GM18517 (cell line): ENCODE results near the gene SUSD5.
A peak's percentile ranks its signal among the peaks of the same experiment; 100 is the strongest.
"Not testable (repeated sequence)": the region's sequence is repeated elsewhere in the genome, so short reads cannot be mapped to it uniquely, and the experiment has no call there.

Experiments
- ATAC-seq: cut with Tn5 transposase; IDR thresholded peaks from one replicate; pipeline ENCODE4 v1.9.1; 2021; ENCODE audit warnings: mild to moderate bottlenecking, moderate library complexity; ENCODE audit not compliant: unreplicated experiment

The SUSD5 gene

GRCh38 chr3:33117461-33117860 is 101.1 kb downstream of the SUSD5 start:
- ATAC-seq: no peak

- no peak for ATAC-seq
These were observed 103.4 kb downstream of the SUSD5 start for GRCh38 chr3:33115024-33115768.

- no peak for ATAC-seq
These were observed 104.0 kb downstream of the SUSD5 start for GRCh38 chr3:33114622-33115023.

GRCh38 chr3:33113772-33114621 is 104.6 kb downstream of the SUSD5 start, which contains the start of gene CRTAP:
CRTAP (plus strand) TSS chr3:33114014; CDS start chr3:33114078, 64 bp downstream.
- peak; percentile 68 for ATAC-seq

DNA sequence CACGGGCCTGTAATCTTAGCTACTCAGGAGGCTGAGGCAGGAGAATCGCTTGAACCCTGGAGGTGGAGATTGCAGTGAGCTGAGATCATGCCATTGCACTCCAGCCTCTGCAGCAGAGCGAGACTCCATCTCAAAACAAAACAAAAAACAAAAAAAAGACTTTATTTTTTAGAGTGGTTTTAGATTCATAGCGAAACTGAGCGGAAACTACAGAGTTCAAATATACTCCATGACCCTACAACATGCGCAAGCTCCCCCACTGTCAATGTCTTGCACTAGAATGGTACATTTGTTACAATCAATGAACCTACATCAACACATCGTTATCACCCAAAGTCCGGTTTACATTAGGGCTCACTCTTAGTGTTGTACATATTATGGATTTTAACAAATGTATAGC is 107.0 kb downstream of the SUSD5 start:
- ATAC-seq: peak; percentile 56

DNA sequence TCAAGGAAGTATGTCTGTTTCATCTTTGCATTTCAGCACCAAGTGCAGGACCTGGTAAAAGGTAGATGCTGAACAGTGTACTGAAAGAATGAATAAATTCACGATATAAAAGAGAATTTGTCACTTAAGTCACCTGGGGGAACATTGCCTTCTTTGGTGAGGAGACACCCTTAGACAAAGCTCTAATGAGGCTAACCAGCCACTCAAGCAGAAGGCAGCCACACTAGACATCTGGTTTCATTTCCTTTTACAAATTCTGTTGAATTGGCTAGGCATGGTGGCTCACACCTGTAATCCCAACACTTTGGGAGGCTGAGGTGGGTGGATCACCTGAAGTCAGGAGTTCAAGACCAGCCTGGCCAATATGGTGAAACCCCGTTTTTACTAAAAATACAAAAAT is 111.8 kb downstream of the SUSD5 start:
- not testable (repeated sequence) for ATAC-seq

DNA sequence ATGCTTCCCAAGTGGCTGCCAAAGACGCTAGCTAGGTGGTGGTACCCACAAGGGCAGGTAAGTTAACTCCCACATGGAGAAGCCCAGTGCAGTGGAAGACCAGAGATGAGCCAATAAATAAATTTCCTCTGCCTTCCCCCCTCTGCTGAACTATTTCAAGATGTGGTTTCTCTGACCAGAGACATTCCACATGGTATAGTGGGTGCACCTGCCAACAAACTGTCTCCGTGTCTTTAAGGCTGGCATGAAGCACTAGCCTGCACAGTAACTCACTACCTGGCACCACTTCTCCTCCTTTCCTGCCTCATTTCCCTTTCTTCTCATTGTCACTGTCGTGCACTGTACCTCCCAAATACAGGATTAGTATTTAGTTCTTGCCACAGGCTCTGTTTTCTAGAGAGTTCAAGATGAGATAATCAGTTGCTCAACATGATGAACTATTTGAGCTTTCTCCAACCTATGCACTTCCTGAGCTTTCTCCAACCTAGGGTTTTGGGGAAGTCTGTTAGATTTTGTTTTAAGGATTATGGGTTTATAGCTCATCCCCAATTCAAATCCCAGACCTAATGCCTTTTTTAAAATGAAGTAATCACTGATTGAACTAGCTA is 113.2 kb downstream of the SUSD5 start:
- ATAC-seq: no peak

GRCh38 chr3:33104803-33105202 is 113.8 kb downstream of the SUSD5 start:
- no peak for ATAC-seq

DNA sequence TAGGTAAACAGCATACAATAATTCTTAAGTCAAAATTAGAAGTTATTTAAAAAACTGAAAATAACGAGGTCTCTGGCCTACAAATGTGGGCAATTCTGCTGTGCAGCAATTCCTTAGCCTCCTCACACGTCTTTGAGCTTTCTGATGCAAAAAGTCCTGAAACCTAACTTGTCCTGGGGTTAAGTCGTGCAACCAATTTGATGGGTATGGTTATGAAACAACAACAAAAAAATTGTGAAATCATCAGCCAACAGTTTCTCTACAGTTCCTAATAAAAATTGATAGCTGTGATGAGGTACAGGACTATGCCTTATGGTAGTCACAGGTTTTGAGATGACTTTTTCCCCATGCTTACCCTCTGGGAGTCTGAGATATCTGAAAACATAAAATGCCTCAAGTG is 115.1 kb downstream of the SUSD5 start:
- ATAC-seq: no peak

DNA sequence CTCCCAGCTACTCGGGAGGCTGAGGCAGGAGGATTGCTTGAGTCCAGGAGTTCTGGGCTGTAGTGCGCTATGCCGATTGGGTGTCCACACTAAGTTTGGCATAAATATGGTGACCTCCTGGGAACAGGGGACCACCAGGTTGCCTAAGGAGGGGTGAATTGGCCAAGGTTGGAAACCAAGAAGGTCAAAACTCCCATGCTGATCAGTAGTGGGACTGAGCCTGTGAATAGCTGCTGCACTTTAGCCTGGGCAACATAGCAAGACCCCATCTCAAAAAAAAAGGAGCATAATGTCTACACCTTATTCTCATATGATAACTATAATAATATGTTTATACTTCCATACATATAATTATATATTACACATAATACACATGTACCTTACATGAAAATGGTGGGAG is 115.6 kb downstream of the SUSD5 start:
- ATAC-seq: no peak

GRCh38 chr3:33100229-33100628 is 118.4 kb downstream of the SUSD5 start:
- ATAC-seq: no peak
